KOPT-K1 (cell line): ENCODE data around the gene HEXA.
"Not testable (repeated sequence)": the region's sequence is repeated elsewhere in the genome, so short reads cannot be mapped to it uniquely, and the experiment has no call there.

Source experiments
- H3K27ac ChIP-seq: fragments of 200-600 bp; sonication (generic); 2 replicates; pipeline ENCODE4 v1.5.1; 2016; ENCODE audit warnings: antibody characterized with exemption, mild to moderate bottlenecking, low read depth, low read length; ENCODE audit not compliant: poor library complexity, severe bottlenecking
- H3K36me3 ChIP-seq: fragments of 200-600 bp; sonication (generic); 2 replicates; pipeline ENCODE4 v1.5.1; 2017; ENCODE audit warnings: antibody characterized with exemption, mild to moderate bottlenecking, low read length, moderate library complexity; ENCODE audit not compliant: insufficient read depth
- H3K9me3 ChIP-seq: fragments of 200-600 bp; sonication (generic); 2 replicates; pipeline ENCODE4 v1.5.1; 2017; ENCODE audit warnings: antibody characterized with exemption, low read length, mild to moderate bottlenecking; ENCODE audit not compliant: insufficient read depth, poor library complexity, severe bottlenecking

The HEXA gene

GRCh38 chr15:72396331-72396730 lies 20.5 kb upstream of the HEXA start:
- H3K27ac ChIP-seq, H3K9me3 ChIP-seq, H3K36me3 ChIP-seq: not testable (repeated sequence)

- H3K9me3 ChIP-seq, result no peaks in the 10 kb centered on the region
- H3K27ac ChIP-seq, result no peak overlapping the region
- no peaks in the 10 kb centered on the region for H3K36me3 ChIP-seq
These were observed 13.4 kb upstream of the HEXA start for GRCh38 chr15:72389231-72389630.

- Histone ChIP-seq H3K9me3 (no peaks in the 10 kb centered on the region), H3K36me3 (no peaks in the 10 kb centered on the region), H3K27ac (no peak overlapping the region)
These were observed 11.9 kb upstream of the HEXA start for GRCh38 chr15:72387741-72388140.

- H3K36me3 ChIP-seq, result no peaks in the 10 kb centered on the region
- no peak overlapping the region for H3K27ac ChIP-seq
- no peaks in the 10 kb centered on the region for H3K9me3 ChIP-seq
These were observed 6.3 kb upstream of the HEXA start for GRCh38 chr15:72382146-72382545.

GRCh38 chr15:72380743-72381142 lies 4.9 kb upstream of the HEXA start:
- no peak overlapping the region for H3K27ac ChIP-seq
- no peaks in the 10 kb centered on the region for H3K9me3 ChIP-seq

GRCh38 chr15:72379856-72380430 lies 4.1 kb upstream of the HEXA start:
- Histone ChIP-seq H3K9me3 (no peaks in the 10 kb centered on the region), H3K36me3 (no peaks in the 10 kb centered on the region), H3K27ac (no peak overlapping the region)

More at GRCh38 chr15:72380743-72381142, 4.9 kb upstream of the HEXA start:
- H3K36me3 ChIP-seq, result no peaks in the 10 kb centered on the region

- not testable (repeated sequence) for H3K27ac ChIP-seq, H3K36me3 ChIP-seq, H3K9me3 ChIP-seq
These were observed 3.3 kb upstream of the HEXA start for GRCh38 chr15:72379106-72379505.

- no peak overlapping the region for H3K27ac ChIP-seq
- H3K9me3 ChIP-seq, result no peaks in the 10 kb centered on the region
- H3K36me3 ChIP-seq, result no peaks in the 10 kb centered on the region
These were observed 1.5 kb upstream of the HEXA start for GRCh38 chr15:72377331-72377730.

GRCh38 chr15:72375501-72375845 lies 341 bp downstream of the HEXA start:
- Histone ChIP-seq H3K9me3 (no peaks in the 10 kb centered on the region), H3K36me3 (peaks cover 9% of the 10 kb centered on the region; the same call in 1 of the 2 replicates), H3K27ac (peak overlapping the region; percentile 70)

- Histone ChIP-seq H3K36me3 (peaks cover 28% of the 10 kb centered on the region), H3K9me3 (no peaks in the 10 kb centered on the region), H3K27ac (no peak overlapping the region)
These were observed 3.5 kb downstream of the HEXA start for GRCh38 chr15:72372361-72372760.

GRCh38 chr15:72369964-72370363 lies 5.8 kb downstream of the HEXA start:
- Histone ChIP-seq H3K36me3 (peaks cover 33% of the 10 kb centered on the region), H3K27ac (no peak overlapping the region), H3K9me3 (no peaks in the 10 kb centered on the region)

GRCh38 chr15:72368899-72369298 lies 6.9 kb downstream of the HEXA start:
- Histone ChIP-seq H3K36me3 (peaks cover 33% of the 10 kb centered on the region), H3K9me3 (no peaks in the 10 kb centered on the region), H3K27ac (no peak overlapping the region)

- H3K36me3 ChIP-seq, result peaks cover 33% of the 10 kb centered on the region
These were observed 7.5 kb downstream of the HEXA start for GRCh38 chr15:72368325-72368724.

GRCh38 chr15:72365844-72366243 lies 10.0 kb downstream of the HEXA start:
- Histone ChIP-seq H3K36me3 (peaks cover 28% of the 10 kb centered on the region), H3K27ac (no peak overlapping the region), H3K9me3 (no peaks in the 10 kb centered on the region)

More at GRCh38 chr15:72368325-72368724, 7.5 kb downstream of the HEXA start:
- no peaks in the 10 kb centered on the region for H3K9me3 ChIP-seq
- no peak overlapping the region for H3K27ac ChIP-seq

GRCh38 chr15:72361176-72361575 lies 14.6 kb downstream of the HEXA start:
- H3K9me3 ChIP-seq, result no peaks in the 10 kb centered on the region
- H3K36me3 ChIP-seq, result peaks cover 6% of the 10 kb centered on the region
- no peak overlapping the region for H3K27ac ChIP-seq

- no peak overlapping the region for H3K27ac ChIP-seq
These were observed 17.1 kb downstream of the HEXA start for GRCh38 chr15:72358650-72359171.

More at GRCh38 chr15:72358650-72359171, 17.1 kb downstream of the HEXA start:
- Histone ChIP-seq H3K36me3 (peaks cover 30% of the 10 kb centered on the region), H3K9me3 (no peaks in the 10 kb centered on the region)
